Gastroesophageal sphincter (tissue), 4 donors: ENCODE results near the gene RAB7A. TPM values are rescaled to one million over a fixed set of nuclear protein-coding genes. Genes with fewer than 3 reads are reported as not detected.

Experiments used
- ATAC-seq: fragments of 150-250 bp; one replicate; pipeline ENCODE4 v1.9.1; 2016; ENCODE audit warnings: mild to moderate bottlenecking, moderate library complexity
- H3K27ac ChIP-seq, 4 donors: fragments of 200-600 bp; sonication (generic) in 3 of 4; 1 replicate in 3 of 4; 2 replicates in 1 of 4; pipeline ENCODE4 v1.5.1; 2016 to 2019
- H3K27me3 ChIP-seq: fragments of 200-600 bp; sonication (generic); one replicate; pipeline ENCODE4 v1.5.1; 2019
- H3K36me3 ChIP-seq, 2 donors: fragments of 200-600 bp; sonication (generic); one replicate each; pipeline ENCODE4 v1.5.1; 2019; ENCODE audit warnings: control low read depth in 1 of 2
- H3K4me1 ChIP-seq, 3 donors: fragments of 200-600 bp; sonication (generic); 1 replicate in 2 of 3; 2 replicates in 1 of 3; pipeline ENCODE4 v1.5.1; 2016 to 2019; ENCODE audit warnings: control low read depth in 2 of 3
- H3K4me3 ChIP-seq, 2 donors: fragments of 200-600 bp; sonication (generic); one replicate each; pipeline ENCODE4 v1.5.1; 2019; ENCODE audit warnings: mild to moderate bottlenecking in 1 of 2, moderate library complexity in 1 of 2
- H3K9me3 ChIP-seq, 3 donors: fragments of 200-600 bp; sonication (generic); one replicate each; pipeline ENCODE4 v1.5.1; 2017 to 2019; ENCODE audit warnings: control low read depth in 2 of 3
- EP300 ChIP-seq: sonication (generic); formaldehyde crosslinking; IDR thresholded peaks from one replicate; pipeline ENCODE4 v1.6.1; 2017; ENCODE audit warnings: antibody characterized with exemption, mild to moderate bottlenecking
- POLR2A ChIP-seq, 2 donors: fragments of 450-650 bp; IDR thresholded peaks; one replicate each; pipeline ENCODE4 v1.6.1; 2017; ENCODE audit warnings: antibody characterized with exemption in 2 of 2, mild to moderate bottlenecking in 2 of 2, moderate library complexity in 1 of 2
- POLR2AphosphoS5 ChIP-seq: sonication (generic); formaldehyde crosslinking; IDR thresholded peaks from one replicate; pipeline ENCODE4 v1.6.1; 2017; ENCODE audit warnings: antibody characterized with exemption
- WGBS, 2 donors: methylation state at CpG; one replicate each; pipeline ENCODE4 v1.1.5; 2018; ENCODE audit warnings: low coverage in 1 of 2; 5-methylcytosine and 5-hydroxymethylcytosine counted together
- total RNA-seq, 4 donors: library from RNA; depleted of rRNA; stranded (reverse); fragments of >200 nt; gene quantifications; one replicate each; pipeline ENCODE4 v1.1.0, GENCODE V29; 2016
- TF ChIP-seq, protein P1 (sequence below), 4 experiments: fragments of 200-600 bp in 2 of 4; fragments of 450-650 bp in 2 of 4; sonication (generic) in 1 of 4; IDR thresholded peaks; one replicate each; pipeline ENCODE4 v1.5.1; 2017 to 2019; ENCODE audit warnings: antibody characterized with exemption in 4 of 4, mild to moderate bottlenecking in 2 of 4, moderate library complexity in 2 of 4

The RAB7A gene
- total RNA-seq, 4 donors from 2014 or later = 77.9 to 109 (median 87.2) TPM

GRCh38 chr3:128683957-128684356 is 42.0 kb upstream of the RAB7A start:
- TF ChIP-seq POLR2A (IDR thresholded peaks at IDR 0.05) (no peak), EP300 (no peak), POLR2AphosphoS5 (no peak)
- TF ChIP-seq, protein P1, sequence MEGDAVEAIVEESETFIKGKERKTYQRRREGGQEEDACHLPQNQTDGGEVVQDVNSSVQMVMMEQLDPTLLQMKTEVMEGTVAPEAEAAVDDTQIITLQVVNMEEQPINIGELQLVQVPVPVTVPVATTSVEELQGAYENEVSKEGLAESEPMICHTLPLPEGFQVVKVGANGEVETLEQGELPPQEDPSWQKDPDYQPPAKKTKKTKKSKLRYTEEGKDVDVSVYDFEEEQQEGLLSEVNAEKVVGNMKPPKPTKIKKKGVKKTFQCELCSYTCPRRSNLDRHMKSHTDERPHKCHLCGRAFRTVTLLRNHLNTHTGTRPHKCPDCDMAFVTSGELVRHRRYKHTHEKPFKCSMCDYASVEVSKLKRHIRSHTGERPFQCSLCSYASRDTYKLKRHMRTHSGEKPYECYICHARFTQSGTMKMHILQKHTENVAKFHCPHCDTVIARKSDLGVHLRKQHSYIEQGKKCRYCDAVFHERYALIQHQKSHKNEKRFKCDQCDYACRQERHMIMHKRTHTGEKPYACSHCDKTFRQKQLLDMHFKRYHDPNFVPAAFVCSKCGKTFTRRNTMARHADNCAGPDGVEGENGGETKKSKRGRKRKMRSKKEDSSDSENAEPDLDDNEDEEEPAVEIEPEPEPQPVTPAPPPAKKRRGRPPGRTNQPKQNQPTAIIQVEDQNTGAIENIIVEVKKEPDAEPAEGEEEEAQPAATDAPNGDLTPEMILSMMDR (IDR thresholded peaks at IDR 0.05) = no peak
- H3K9me3 ChIP-seq = no peaks in the 10 kb centered on the region
- ATAC-seq = no peak
- no peaks in the 10 kb centered on the region for H3K27me3 ChIP-seq
- WGBS, 2 donors = 17 to 53% methylated on average over 1 to 3 of the region's 3 CpGs
- no peaks in the 10 kb centered on the region for H3K36me3 ChIP-seq
- no peak overlapping the region for H3K4me3 ChIP-seq
- peaks cover 0 to 10% (median 0%) of the 10 kb centered on the region in 3 donors for H3K4me1 ChIP-seq
- H3K27ac ChIP-seq = no peak overlapping the region

DNA sequence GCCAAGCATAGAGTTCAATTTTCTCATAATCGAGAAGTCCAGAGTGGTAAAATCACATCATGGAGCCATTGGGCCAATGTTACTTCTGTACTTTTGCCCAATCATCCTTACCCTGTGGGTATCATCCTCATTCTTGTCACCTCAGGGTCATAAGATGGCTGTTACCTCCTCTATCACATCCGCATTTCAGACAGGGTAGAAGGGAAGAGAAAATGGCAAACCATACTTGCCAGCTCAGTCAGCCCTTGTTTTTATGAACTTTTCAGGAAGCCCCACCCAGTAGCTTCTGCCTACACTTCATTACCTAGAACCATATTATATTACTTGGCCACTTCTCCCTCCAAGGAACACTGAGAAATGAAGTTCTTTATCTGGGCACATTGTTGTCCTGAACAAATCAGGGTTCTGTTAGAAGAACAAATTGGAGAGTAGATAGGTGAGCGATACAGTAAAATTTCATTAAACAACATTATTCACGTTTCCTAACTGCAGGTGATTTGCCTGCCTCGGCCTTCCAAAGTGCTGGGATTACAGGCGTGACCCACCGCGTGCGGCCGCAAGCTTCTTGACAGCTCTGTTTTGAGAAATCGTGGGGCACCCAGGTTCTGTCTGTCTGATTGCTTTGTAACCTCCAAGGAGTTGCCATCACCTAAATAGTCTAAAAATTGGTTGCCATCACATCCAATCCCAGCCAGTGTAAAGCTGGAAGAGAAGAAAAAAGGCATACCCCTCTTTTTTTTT is 40.8 kb upstream of the RAB7A start:
- Histone ChIP-seq H3K27me3 (no peaks in the 10 kb centered on the region), H3K27ac (no peak overlapping the region), H3K36me3 (no peaks in the 10 kb centered on the region), H3K9me3 (no peaks in the 10 kb centered on the region), H3K4me3 (no peak overlapping the region), H3K4me1 (peaks cover 0 to 10% (median 0%) of the 10 kb centered on the region in 3 donors)
- ATAC-seq = no peak
- no peak for TF ChIP-seq POLR2A (IDR thresholded peaks at IDR 0.05)
- no peak for TF ChIP-seq EP300
- no peak for TF ChIP-seq POLR2AphosphoS5
- TF ChIP-seq, protein P1 (IDR thresholded peaks at IDR 0.05) = no peak
- WGBS, 2 donors = 81 to 90% methylated on average over 5 to 11 of the region's 11 CpGs

GRCh38 chr3:128686465-128686864 is 39.5 kb upstream of the RAB7A start:
- no peaks in the 10 kb centered on the region for H3K27me3 ChIP-seq
- H3K9me3 ChIP-seq = no peaks in the 10 kb centered on the region
- 94 to 96% methylated on average over 6 to 8 of the region's 8 CpGs for WGBS, 2 donors
- TF ChIP-seq POLR2A (IDR thresholded peaks at IDR 0.05) (no peak), POLR2AphosphoS5 (no peak), EP300 (no peak)
- TF ChIP-seq, protein P1 (IDR thresholded peaks at IDR 0.05) = no peak
- ATAC-seq = no peak
- H3K4me3 ChIP-seq = no peak overlapping the region
- no peak overlapping the region for H3K27ac ChIP-seq
- peaks cover 0 to 6% (median 0%) of the 10 kb centered on the region in 3 donors for H3K4me1 ChIP-seq
- no peaks in the 10 kb centered on the region for H3K36me3 ChIP-seq

DNA sequence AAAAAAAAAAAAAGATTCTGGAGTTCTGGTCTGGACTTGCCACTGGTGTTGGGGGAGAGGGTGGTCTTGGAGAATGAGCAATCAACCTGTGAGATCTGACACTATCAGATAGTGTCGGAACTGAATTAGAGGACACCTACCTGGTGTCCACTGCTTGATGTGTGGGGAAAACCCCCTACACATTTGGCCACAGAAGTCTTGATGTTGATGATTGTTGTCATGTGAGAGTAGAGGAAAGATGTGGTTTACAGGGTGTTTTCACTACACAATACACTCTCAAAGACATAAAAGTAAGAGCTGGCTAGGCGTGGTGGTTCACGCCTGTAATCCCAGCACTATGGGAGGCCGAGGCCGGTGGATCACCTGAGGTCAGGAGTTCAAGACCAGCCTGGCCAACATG is 36.9 kb upstream of the RAB7A start:
- H3K27ac ChIP-seq = no peak overlapping the region
- H3K36me3 ChIP-seq = no peaks in the 10 kb centered on the region
- 81 to 82% methylated on average over 2 to 4 of the region's 5 CpGs for WGBS, 2 donors
- no peak overlapping the region for H3K4me3 ChIP-seq
- peaks cover 9% of the 10 kb centered on the region for H3K27me3 ChIP-seq
- TF ChIP-seq POLR2AphosphoS5 (no peak), EP300 (no peak), POLR2A (IDR thresholded peaks at IDR 0.05) (no peak)
- TF ChIP-seq, protein P1 (IDR thresholded peaks at IDR 0.05) = no peak
- no peaks in the 10 kb centered on the region for H3K9me3 ChIP-seq
- H3K4me1 ChIP-seq = no peaks in the 10 kb centered on the region
- ATAC-seq = no peak

DNA sequence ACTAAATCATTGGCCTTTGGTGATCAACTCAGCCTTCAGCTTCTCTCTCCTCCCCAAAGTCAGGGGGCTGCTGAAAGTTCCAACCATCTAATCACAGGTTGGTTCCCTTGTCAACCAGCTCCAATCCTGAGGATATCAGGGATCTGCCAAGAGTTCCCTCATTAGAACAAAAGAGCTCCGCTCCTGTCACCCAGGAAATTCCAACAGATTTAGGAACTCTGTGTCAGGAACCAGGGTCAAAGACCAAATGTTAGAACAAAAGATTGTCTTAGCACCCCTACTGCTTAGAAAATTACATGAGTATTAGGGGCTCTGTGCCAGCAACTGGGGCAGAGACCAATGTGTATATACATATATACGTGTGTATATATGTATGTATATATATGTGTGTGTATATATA is 32.3 kb upstream of the RAB7A start:
- Histone ChIP-seq H3K4me1 (peaks cover 0 to 6% (median 0%) of the 10 kb centered on the region in 3 donors), H3K9me3 (no peaks in the 10 kb centered on the region), H3K27ac (no peak overlapping the region), H3K36me3 (no peaks in the 10 kb centered on the region), H3K27me3 (peaks cover 9% of the 10 kb centered on the region), H3K4me3 (no peak overlapping the region)
- no peak for TF ChIP-seq POLR2A (IDR thresholded peaks at IDR 0.05)
- TF ChIP-seq EP300 = no peak
- TF ChIP-seq, protein P1 (IDR thresholded peaks at IDR 0.05) = no peak
- TF ChIP-seq POLR2AphosphoS5 = no peak
- WGBS, 2 donors = 31 to 33% methylated on average over 1 to 2 of the region's 2 CpGs
- ATAC-seq = no peak
